Testis (tissue), 3 donors: ENCODE measurements around the gene GRK5. TPM values are rescaled to one million over a fixed set of nuclear protein-coding genes. Genes with fewer than 3 reads are reported as not detected.
"Not testable (repeated sequence)": the region's sequence is repeated elsewhere in the genome, so short reads cannot be mapped to it uniquely, and the experiment has no call there.

Experiments
- DNase-seq: peaks from one replicate; pipeline ENCODE4 v3.0.0-alpha.2; 2019
- H3K27ac ChIP-seq, 2 donors: fragments of 200-600 bp; sonication (generic); one replicate each; pipeline ENCODE4 v1.5.1; 2019
- H3K27me3 ChIP-seq: fragments of 200-600 bp; sonication (generic); one replicate; pipeline ENCODE4 v1.5.1; 2019
- H3K36me3 ChIP-seq: fragments of 200-600 bp; sonication (generic); one replicate; pipeline ENCODE4 v1.5.1; 2017; ENCODE audit warnings: low read depth; ENCODE audit errors: missing control alignments
- H3K4me1 ChIP-seq: fragments of 200-600 bp; sonication (generic); one replicate; pipeline ENCODE4 v1.5.1; 2019
- H3K4me3 ChIP-seq, 2 donors: fragments of 200-600 bp; sonication (generic); one replicate each; pipeline ENCODE4 v1.5.1; 2017 to 2019
- H3K9me3 ChIP-seq: fragments of 200-600 bp; sonication (generic); one replicate; pipeline ENCODE4 v1.5.1; 2017
- POLR2A ChIP-seq: fragments of 450-650 bp; IDR thresholded peaks from one replicate; pipeline ENCODE4 v1.6.1; 2017; ENCODE audit warnings: antibody characterized with exemption, mild to moderate bottlenecking, moderate library complexity
- WGBS, 2 donors: methylation state at CpG; one replicate each; pipeline ENCODE4 v1.1.5; 2018; 5-methylcytosine and 5-hydroxymethylcytosine counted together
- intact Hi-C: fragments of 100-400 bp; cut with DNase I; formaldehyde crosslinking; loops from one replicate; pipeline ENCODE4 v1.15.1; 2023; ENCODE audit warnings: low total_unique reads
- polyA plus RNA-seq: library from polyadenylated mRNA; stranded (reverse); fragments of 350-450 nt; fragmentation: Illumina TruSeq; extraction: RNeasy Lipid Tissue Mini Kit (QIAGEN cat#74804); gene quantifications from one replicate; pipeline ENCODE4 v1.2.3, GENCODE V29; 2014; ENCODE audit warnings: low read depth, low replicate concordance; ENCODE audit not compliant: insufficient read depth
- total RNA-seq, 2 donors: library from RNA; depleted of rRNA; stranded (reverse); fragments of >200 nt; gene quantifications; one replicate each; pipeline ENCODE4 v1.2.3, GENCODE V29; 2016
- TF ChIP-seq, protein P1 (sequence below), 3 experiments: fragments of 450-650 bp in 2 of 3; fragments of 200-600 bp in 1 of 3; sonication (generic) in 1 of 3; IDR thresholded peaks; one replicate each; pipeline ENCODE4 v1.5.1; 2016 to 2019; ENCODE audit warnings: antibody characterized with exemption in 3 of 3, mild to moderate bottlenecking in 2 of 3, moderate library complexity in 1 of 3

The GRK5 gene
- total and polyA plus RNA-seq, 3 donors from 2014 or later = 4.5 to 10.3 (median 5.5) TPM

DNA sequence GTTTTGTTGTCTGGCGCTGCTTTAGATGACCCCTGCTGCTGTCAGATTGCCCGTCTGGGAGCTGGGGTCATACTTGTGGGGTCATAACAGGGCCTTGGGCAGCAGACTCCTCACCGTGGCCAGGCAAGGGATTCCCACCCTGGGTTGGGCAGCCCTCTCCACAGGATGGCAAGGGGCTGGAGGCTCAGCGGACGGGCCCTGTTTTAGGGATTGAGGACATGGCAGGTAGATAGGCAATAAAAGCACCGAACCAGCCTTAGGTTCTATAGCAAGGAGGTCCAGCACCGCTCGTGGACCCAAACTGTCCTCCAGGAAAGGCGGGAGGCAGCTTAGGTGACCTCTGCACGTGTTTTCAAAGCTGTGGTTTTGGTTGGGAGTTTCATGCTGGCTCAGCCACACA is 60.0 kb downstream of the GRK5 start:
- WGBS, 2 donors = 90 to 91% methylated on average over 10 of the region's 10 CpGs
- TF ChIP-seq, protein P1, sequence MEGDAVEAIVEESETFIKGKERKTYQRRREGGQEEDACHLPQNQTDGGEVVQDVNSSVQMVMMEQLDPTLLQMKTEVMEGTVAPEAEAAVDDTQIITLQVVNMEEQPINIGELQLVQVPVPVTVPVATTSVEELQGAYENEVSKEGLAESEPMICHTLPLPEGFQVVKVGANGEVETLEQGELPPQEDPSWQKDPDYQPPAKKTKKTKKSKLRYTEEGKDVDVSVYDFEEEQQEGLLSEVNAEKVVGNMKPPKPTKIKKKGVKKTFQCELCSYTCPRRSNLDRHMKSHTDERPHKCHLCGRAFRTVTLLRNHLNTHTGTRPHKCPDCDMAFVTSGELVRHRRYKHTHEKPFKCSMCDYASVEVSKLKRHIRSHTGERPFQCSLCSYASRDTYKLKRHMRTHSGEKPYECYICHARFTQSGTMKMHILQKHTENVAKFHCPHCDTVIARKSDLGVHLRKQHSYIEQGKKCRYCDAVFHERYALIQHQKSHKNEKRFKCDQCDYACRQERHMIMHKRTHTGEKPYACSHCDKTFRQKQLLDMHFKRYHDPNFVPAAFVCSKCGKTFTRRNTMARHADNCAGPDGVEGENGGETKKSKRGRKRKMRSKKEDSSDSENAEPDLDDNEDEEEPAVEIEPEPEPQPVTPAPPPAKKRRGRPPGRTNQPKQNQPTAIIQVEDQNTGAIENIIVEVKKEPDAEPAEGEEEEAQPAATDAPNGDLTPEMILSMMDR (IDR thresholded peaks at IDR 0.05) = no peak
- no peak for TF ChIP-seq POLR2A
- Histone ChIP-seq H3K27ac (no peak overlapping the region), H3K27me3 (no peaks in the 10 kb centered on the region), H3K4me1 (peaks cover 4% of the 10 kb centered on the region), H3K9me3 (no peaks in the 10 kb centered on the region), H3K4me3 (no peak overlapping the region), H3K36me3 (no peaks in the 10 kb centered on the region)
- intact Hi-C loops = no loop called here
- DNase-seq = no peak

DNA sequence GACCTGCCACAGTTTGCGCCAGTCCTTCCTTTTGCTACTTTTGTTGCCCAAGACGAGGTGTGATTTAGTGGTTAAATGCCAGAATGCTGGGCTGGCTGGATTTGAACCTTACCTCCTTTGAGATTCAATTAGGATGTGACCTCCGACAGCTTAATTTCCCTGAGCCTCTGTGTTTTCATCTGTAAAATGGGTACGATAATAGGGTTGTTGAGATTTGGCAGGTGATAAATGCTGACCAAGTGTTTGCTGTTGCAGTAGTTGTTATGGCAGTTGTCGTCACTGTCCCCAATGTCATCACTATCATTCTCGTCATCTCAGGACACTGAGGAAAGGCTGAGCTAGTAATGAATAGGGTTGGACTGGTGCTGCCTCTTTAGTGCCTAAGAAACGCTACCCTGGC is 61.1 kb downstream of the GRK5 start:
- Histone ChIP-seq H3K9me3 (no peaks in the 10 kb centered on the region), H3K27ac (no peak overlapping the region), H3K4me3 (no peak overlapping the region), H3K36me3 (no peaks in the 10 kb centered on the region), H3K4me1 (peaks cover 4% of the 10 kb centered on the region), H3K27me3 (no peaks in the 10 kb centered on the region)
- intact Hi-C loops = no loop called here
- DNase-seq = no peak
- 95 to 96% methylated on average over 7 of the region's 7 CpGs for WGBS, 2 donors
- TF ChIP-seq, protein P1 (IDR thresholded peaks at IDR 0.05) = no peak
- TF ChIP-seq POLR2A = no peak

DNA sequence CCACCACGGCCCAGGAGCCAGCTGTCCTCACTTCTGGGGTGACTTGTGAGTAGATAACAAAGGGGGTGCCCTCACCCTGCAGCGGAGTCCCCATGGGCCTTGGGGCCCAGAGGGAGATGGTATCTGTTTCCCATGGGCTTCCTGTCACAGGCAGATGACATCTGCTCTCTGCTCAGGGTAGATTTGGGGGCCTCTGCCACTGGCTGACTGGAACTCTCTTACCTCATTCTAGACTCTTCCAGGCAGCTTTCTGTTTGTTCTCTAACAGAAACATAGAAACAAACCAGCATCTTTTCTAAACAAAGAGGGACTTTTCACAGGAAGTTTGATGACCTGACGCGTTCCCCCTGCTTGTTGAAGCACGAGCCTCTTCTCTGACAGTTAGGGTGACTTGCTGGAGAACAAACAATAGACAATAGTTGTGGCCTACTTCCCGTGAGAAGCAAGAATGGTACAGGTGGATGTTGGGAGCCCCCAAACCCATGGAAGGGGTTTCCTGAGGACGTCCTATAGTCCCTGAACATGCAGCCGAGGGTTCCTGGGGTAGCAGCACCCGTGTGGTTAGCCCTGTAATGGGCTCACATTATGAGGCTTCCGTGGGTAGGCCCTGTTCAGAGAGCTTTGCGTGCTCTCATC is 61.6 kb downstream of the GRK5 start:
- Histone ChIP-seq H3K27ac (no peak overlapping the region), H3K9me3 (no peaks in the 10 kb centered on the region), H3K36me3 (no peaks in the 10 kb centered on the region), H3K27me3 (no peaks in the 10 kb centered on the region), H3K4me1 (peaks cover 4% of the 10 kb centered on the region), H3K4me3 (no peak overlapping the region)
- no peak for DNase-seq
- TF ChIP-seq POLR2A = no peak
- TF ChIP-seq, protein P1 (IDR thresholded peaks at IDR 0.05) = no peak
- 79 to 84% methylated on average over 10 to 11 of the region's 11 CpGs for WGBS, 2 donors
- intact Hi-C loops = no loop called here

DNA sequence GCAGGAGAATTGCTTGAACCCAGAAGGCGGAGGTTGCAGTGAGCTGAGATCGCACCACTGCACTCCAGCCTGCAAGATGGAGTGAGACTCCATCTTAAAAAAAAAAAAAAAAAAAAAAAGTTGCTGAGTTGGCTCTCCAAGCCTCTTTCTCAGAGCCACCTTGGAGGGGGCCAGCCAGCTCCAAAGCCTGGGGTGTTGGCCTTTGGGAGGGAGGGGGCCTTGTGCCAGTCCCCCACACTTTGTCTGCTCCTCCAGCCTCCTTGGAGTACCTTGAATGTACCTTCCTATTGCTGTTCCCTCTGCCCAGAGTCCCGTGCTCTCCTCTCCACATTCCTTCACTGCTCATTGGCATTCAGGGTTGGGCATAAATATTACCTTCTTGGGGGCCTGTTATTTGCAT is 62.4 kb downstream of the GRK5 start:
- no peaks in the 10 kb centered on the region for H3K9me3 ChIP-seq
- no peaks in the 10 kb centered on the region for H3K36me3 ChIP-seq
- H3K27me3 ChIP-seq = no peaks in the 10 kb centered on the region
- intact Hi-C loops = no loop called here
- peaks cover 4% of the 10 kb centered on the region for H3K4me1 ChIP-seq
- TF ChIP-seq POLR2A = no peak
- TF ChIP-seq, protein P1 (IDR thresholded peaks at IDR 0.05) = no peak
- no peak overlapping the region for H3K27ac ChIP-seq
- 92 to 97% methylated on average over 3 of the region's 3 CpGs for WGBS, 2 donors
- no peak overlapping the region for H3K4me3 ChIP-seq
- no peak for DNase-seq

DNA sequence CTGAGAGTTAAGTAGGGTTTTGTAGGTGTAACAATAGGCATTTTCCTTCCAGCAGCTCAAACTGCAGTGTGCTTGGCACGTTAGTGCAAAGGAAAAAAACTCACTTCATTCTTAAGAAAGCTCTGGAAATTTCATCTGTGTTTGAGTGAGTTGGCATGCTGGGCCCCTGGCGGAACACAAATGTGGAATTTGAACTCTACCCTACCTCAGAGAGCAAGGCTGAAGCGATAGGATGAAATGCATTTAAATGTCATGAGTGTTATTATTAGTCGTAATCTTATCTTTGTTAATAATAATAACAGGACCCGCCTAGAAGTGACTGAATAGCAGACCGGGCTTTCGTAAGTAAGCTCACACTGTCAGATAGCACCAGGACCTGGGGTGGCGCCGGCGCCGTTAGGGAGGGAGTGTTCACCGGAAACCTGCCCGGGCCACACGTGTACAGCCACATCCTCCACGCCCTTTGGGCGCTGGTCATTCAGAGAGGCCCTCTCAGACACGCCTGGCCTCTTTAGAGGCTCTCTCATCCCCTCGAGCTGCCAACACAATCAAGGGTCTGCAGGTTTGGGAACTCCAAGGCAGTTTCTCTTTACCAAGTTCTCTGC is 63.5 kb downstream of the GRK5 start:
- Histone ChIP-seq H3K27me3 (no peaks in the 10 kb centered on the region), H3K4me1 (peaks cover 9% of the 10 kb centered on the region), H3K27ac (no peak overlapping the region), H3K9me3 (no peaks in the 10 kb centered on the region), H3K4me3 (no peak overlapping the region), H3K36me3 (no peaks in the 10 kb centered on the region)
- 68 to 72% methylated on average over 14 to 18 of the region's 18 CpGs for WGBS, 2 donors
- intact Hi-C loops = no loop called here
- no peak for DNase-seq
- no peak for TF ChIP-seq POLR2A
- TF ChIP-seq, protein P1 (IDR thresholded peaks at IDR 0.05) = no peak

DNA sequence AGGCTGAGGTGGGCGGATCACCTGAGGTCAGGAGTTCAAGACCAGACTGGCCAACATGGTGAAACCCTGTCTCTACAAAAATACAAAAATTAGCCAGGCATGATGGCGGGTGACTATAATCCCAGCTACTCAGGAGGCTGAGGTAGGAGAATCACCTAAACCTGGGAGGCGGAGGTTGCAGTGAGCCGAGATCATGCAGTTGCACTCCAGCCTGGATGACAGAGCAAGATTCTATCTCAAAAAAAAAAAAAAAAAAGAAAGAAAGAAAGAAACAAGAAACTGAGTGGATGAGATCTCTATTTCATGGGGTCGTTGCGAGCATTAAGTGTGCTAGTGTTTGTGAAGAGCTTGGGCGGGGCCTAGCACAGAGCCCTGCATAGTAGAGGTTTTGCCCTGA is 65.0 kb downstream of the GRK5 start:
- 88 to 92% methylated on average over 7 of the region's 7 CpGs for whole genome bisulfite sequencing, 2 donors
- not testable (repeated sequence) for H3K27ac ChIP-seq, H3K4me1 ChIP-seq

More for the DNA sequence above, 65.0 kb downstream of the GRK5 start:
- H3K36me3 ChIP-seq, intact Hi-C loops, DNase-seq, H3K27me3 ChIP-seq, H3K9me3 ChIP-seq, H3K4me3 ChIP-seq: not testable (repeated sequence)
